GM12878 (cell line): ENCODE results near the gene CRYBG3. TPM values are rescaled to one million over a fixed set of nuclear protein-coding genes. Genes with fewer than 3 reads are reported as not detected.

Experiments used
- ATAC-seq: fragments of 200-7000 bp; cut with Tn5 transposase; 3 replicates; pipeline ENCODE4 v1.9.1; 2020; ENCODE audit warnings: mild to moderate bottlenecking, moderate library complexity
- BruUV-seq: library from RNA; stranded (reverse); fragments of 400-500 nt; replicated peaks from 2 replicates; lab custom pipeline; 2021; lab: Mats Ljungman, UMichigan
- CTCF ChIA-PET: fragments of 300-600 bp; sonication (Branson Sonifier 250); formaldehyde crosslinking; extraction: SDS; loops from one replicate; lab custom pipeline; 2021; ENCODE audit warnings: inconsistent platforms; lab: Yijun Ruan, JAX
- POLR2A ChIA-PET: fragments of 350-600 bp; formaldehyde crosslinking; extraction: SDS; loops from one replicate; lab custom pipeline; 2021; ENCODE audit warnings: inconsistent platforms; lab: Charles Lee
- RAD21 ChIA-PET: fragments of 300-600 bp; sonication (Branson Sonifier 250); formaldehyde crosslinking; loops from one replicate; lab custom pipeline; 2023; ENCODE audit warnings: antibody characterized with exemption; ENCODE audit not compliant: unreplicated experiment; lab: Charles Lee
- SMC1A ChIA-PET: fragments of 300-600 bp; sonication (Branson Sonifier 250); formaldehyde crosslinking; loops from one replicate; lab custom pipeline; 2023; ENCODE audit not compliant: unreplicated experiment, uncharacterized antibody; lab: Charles Lee
- DNase-seq: peaks from one replicate; pipeline ENCODE4 v3.0.0-alpha.2; 2011; ENCODE audit warnings: low read depth, low spot score
- FAIRE-seq: peaks from 3 replicates; lab custom pipeline; 2011; peaks lifted over from hg19 to GRCh38; lab: Jason Lieb, UNC
- H2AFZ ChIP-seq: 2 replicates; pipeline ENCODE4 v1.6.0; 2011; ENCODE audit warnings: low read depth, low read length, control low read depth; ENCODE audit not compliant: control insufficient read depth
- H3K27ac ChIP-seq: 2 replicates; pipeline ENCODE4 v1.5.1; 2011; ENCODE audit warnings: control low read depth; ENCODE audit not compliant: control insufficient read depth, insufficient read depth
- H3K27me3 ChIP-seq, 2 experiments: replicated peaks in 1 of 2; 2 replicates each; pipeline versions ENCODE4 v1.6.0 to v1.6.1; 2011; ENCODE audit warnings: low read length in 1 of 2; ENCODE audit not compliant: control insufficient read depth in 2 of 2, insufficient read depth in 2 of 2
- H3K36me3 ChIP-seq, 2 experiments: 2 replicates each; pipeline ENCODE4 v1.5.1; 2011; ENCODE audit warnings: low read length in 1 of 2; ENCODE audit not compliant: control insufficient read depth in 2 of 2, insufficient read depth in 2 of 2
- H3K4me1 ChIP-seq: 2 replicates; pipeline ENCODE4 v1.6.1; 2011; ENCODE audit warnings: mild to moderate bottlenecking, low read length, moderate library complexity, mixed read lengths; ENCODE audit not compliant: control insufficient read depth, insufficient read depth
- H3K4me2 ChIP-seq: 2 replicates; pipeline ENCODE4 v1.6.0; 2011; ENCODE audit warnings: control low read depth; ENCODE audit not compliant: control insufficient read depth, insufficient read depth
- H3K4me3 ChIP-seq: fragments of 200-600 bp; sonication (generic); 2 replicates; pipeline ENCODE4 v1.5.1; 2016
- H3K79me2 ChIP-seq: 2 replicates; pipeline ENCODE4 v1.6.0; 2011; ENCODE audit warnings: low read length; ENCODE audit not compliant: control insufficient read depth, insufficient read depth
- H3K9ac ChIP-seq: 2 replicates; pipeline ENCODE4 v1.8.0; 2011; ENCODE audit warnings: low read length, control low read depth, mixed read lengths; ENCODE audit not compliant: control insufficient read depth, insufficient read depth
- H3K9me3 ChIP-seq: replicated peaks from 3 replicates; pipeline ENCODE4 v1.5.1; 2011; ENCODE audit warnings: mild to moderate bottlenecking, low read length; ENCODE audit not compliant: control insufficient read depth, insufficient read depth
- H4K20me1 ChIP-seq: 2 replicates; pipeline ENCODE4 v1.6.0; 2011; ENCODE audit not compliant: control insufficient read depth, insufficient read depth
- NFXL1 ChIP-seq: fragments of 450-650 bp; IDR thresholded peaks from 2 replicates; pipeline ENCODE4 v1.6.1; 2017; ENCODE audit warnings: antibody characterized with exemption, mild to moderate bottlenecking, borderline replicate concordance
- SMAD5 ChIP-seq: IDR thresholded peaks from 2 replicates; pipeline ENCODE4 v1.6.1; 2016; ENCODE audit warnings: antibody characterized with exemption, low read depth
- STAT3 ChIP-seq: IDR thresholded peaks from 2 replicates; pipeline ENCODE4 v1.6.1; 2011; ENCODE audit warnings: low read depth, low read length, improper control_type of control experiment
- ZSCAN29 ChIP-seq: fragments of 450-650 bp; IDR thresholded peaks from 2 replicates; pipeline ENCODE4 v1.6.1; 2017; ENCODE audit warnings: mild to moderate bottlenecking, moderate library complexity
- WGBS: methylation state at CpG from one replicate; pipeline ENCODE4 v1.1.6; 2016; ENCODE audit warnings: low lambda C conversion rate; ENCODE audit not compliant: insufficient replicate concordance, insufficient coverage; ENCODE audit errors: missing lambda C conversion rate; 5-methylcytosine and 5-hydroxymethylcytosine counted together
- in situ Hi-C: fragments of 300-500 bp; cut with MboI; formaldehyde crosslinking; loops from 9 replicates; pipeline ENCODE4 v1.14.3; 2018; ENCODE audit warnings: mixed read lengths
- intact Hi-C: fragments of 100-400 bp; cut with micrococcal nuclease; formaldehyde crosslinking; loops from one replicate; pipeline ENCODE4 v1.14.2; 2022; ENCODE audit not compliant: unreplicated experiment
- polyA plus RNA-seq, 11 experiments: library from polyadenylated mRNA; depleted of rRNA in 4 of 11; unstranded in 6 of 11; stranded (reverse) in 5 of 11; fragments of >200 nt; fragmentation: Nextera tagmentation in 4 of 11; fragmentation: Illumina TruSeq in 1 of 11; extraction: Ambion mirVana in 4 of 11; extraction: Trizol in 1 of 11; gene quantifications; 1 replicate in 1 of 11; 2 replicates in 10 of 11; pipeline versions ENCODE4 v1.2.1 to v1.2.3, GENCODE V29; 2011 to 2016; ENCODE audit warnings: inconsistent platforms in 2 of 11, missing spikeins in 2 of 11, low read depth in 1 of 11
- total RNA-seq, 4 experiments: library from RNA; depleted of rRNA in 3 of 4; stranded (reverse); fragments of >200 nt in 3 of 4; fragmentation: Illumina TruSeq in 1 of 4; extraction: Trizol in 1 of 4; gene quantifications; 2 replicates each; pipeline versions ENCODE4 v1.2.1 to v1.2.3, GENCODE V29; 2013 to 2021
- TF ChIP-seq, protein P1 (sequence below): fragments of 150-350 bp; IDR thresholded peaks from 2 replicates; pipeline ENCODE4 v1.6.1; 2014; ENCODE audit warnings: mild to moderate bottlenecking, low read depth, low read length

Gene CRYBG3
- total and polyA plus RNA-seq, 10 of the 15 experiments (the other 5 are each of a cell fraction or from before 2014, with no cell fraction given): 0.11 to 5.4 (median 1.6) TPM

- POLR2A ChIA-PET: no interaction called here
- no peak for TF ChIP-seq SMAD5
- TF ChIP-seq, all 136 proteins: peak for 0
- 41% methylated on average over 5 of the region's 5 CpGs for WGBS
- H3K4me2 ChIP-seq: no peak overlapping the region
- no peaks in the 10 kb centered on the region for H4K20me1 ChIP-seq
- no peak overlapping the region for H3K4me3 ChIP-seq
- intact Hi-C loops (no loop called here), in situ Hi-C loops (no loop called here)
- BruUV-seq: no TSS peak
- ATAC-seq (no peak), FAIRE-seq (no peak), DNase-seq (no peak)
- H3K9ac ChIP-seq: no peak overlapping the region
- H3K27ac ChIP-seq: no peak overlapping the region
- H3K4me1 ChIP-seq: no peaks in the 10 kb centered on the region
- no peaks in the 10 kb centered on the region for H3K9me3 ChIP-seq
- SMC1A ChIA-PET: no interaction called here
- peaks cover 0 to 4% of the 10 kb centered on the region in 2 experiments; a peak in 1 of 4 replicates for H3K36me3 ChIP-seq
- no peak overlapping the region for H2AFZ ChIP-seq
- H3K79me2 ChIP-seq: no peaks in the 10 kb centered on the region
- H3K27me3 ChIP-seq: no peaks in the 10 kb centered on the region
- RAD21 ChIA-PET: no interaction called here
- CTCF ChIA-PET: interaction anchor here (1.2 kb wide), 1 partner anchor 11 kb away, joined by 3 read pairs; no protein-coding TSS in a partner anchor
Measured at GRCh38 chr3:97882975-97883598, 61.3 kb downstream of the CRYBG3 start.

GRCh38 chr3:97883736-97884135 lies 61.9 kb downstream of the CRYBG3 start:
- FAIRE-seq (no peak), DNase-seq (no peak)
- no peaks in the 10 kb centered on the region for H3K4me1 ChIP-seq
- in situ Hi-C loops: no loop called here
- no peak overlapping the region for H3K27ac ChIP-seq
- intact Hi-C loops: no loop called here
- ChIA-PET CTCF (no interaction called here), SMC1A (no interaction called here), POLR2A (no interaction called here)
- no peaks in the 10 kb centered on the region for H4K20me1 ChIP-seq
- no peaks in the 10 kb centered on the region for H3K27me3 ChIP-seq
- WGBS: 71% methylated on average over 4 of the region's 4 CpGs
- H3K9ac ChIP-seq: no peak overlapping the region
- BruUV-seq: no TSS peak
- peaks cover 0 to 4% of the 10 kb centered on the region in 2 experiments; a peak in 1 of 4 replicates for H3K36me3 ChIP-seq
- no peak overlapping the region for H2AFZ ChIP-seq
- TF ChIP-seq NFXL1 (no peak), ZSCAN29 (no peak), STAT3 (no peak)
- TF ChIP-seq, protein P1, sequence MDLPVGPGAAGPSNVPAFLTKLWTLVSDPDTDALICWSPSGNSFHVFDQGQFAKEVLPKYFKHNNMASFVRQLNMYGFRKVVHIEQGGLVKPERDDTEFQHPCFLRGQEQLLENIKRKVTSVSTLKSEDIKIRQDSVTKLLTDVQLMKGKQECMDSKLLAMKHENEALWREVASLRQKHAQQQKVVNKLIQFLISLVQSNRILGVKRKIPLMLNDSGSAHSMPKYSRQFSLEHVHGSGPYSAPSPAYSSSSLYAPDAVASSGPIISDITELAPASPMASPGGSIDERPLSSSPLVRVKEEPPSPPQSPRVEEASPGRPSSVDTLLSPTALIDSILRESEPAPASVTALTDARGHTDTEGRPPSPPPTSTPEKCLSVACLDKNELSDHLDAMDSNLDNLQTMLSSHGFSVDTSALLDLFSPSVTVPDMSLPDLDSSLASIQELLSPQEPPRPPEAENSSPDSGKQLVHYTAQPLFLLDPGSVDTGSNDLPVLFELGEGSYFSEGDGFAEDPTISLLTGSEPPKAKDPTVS: no peak
- TF ChIP-seq, all 136 proteins: peak for 0
- Histone ChIP-seq H3K4me2 (no peak overlapping the region), H3K9me3 (no peaks in the 10 kb centered on the region), H3K79me2 (no peaks in the 10 kb centered on the region), H3K4me3 (no peak overlapping the region)
- ATAC-seq: no peak
- RAD21 ChIA-PET: no interaction called here
